Thoracic aorta (tissue), 2 donors: ENCODE data around the gene ZNF423. TPM values are rescaled to one million over a fixed set of nuclear protein-coding genes. Genes with fewer than 3 reads are reported as not detected.

Experiments used
- ATAC-seq: fragments of 150-250 bp; one replicate; pipeline ENCODE4 v1.8.0; 2017; ENCODE audit warnings: low read depth; ENCODE audit not compliant: insufficient number of reproducible peaks, low FRiP score
- DNase-seq: peaks from one replicate; pipeline ENCODE4 v3.0.0-alpha.2; 2020; ENCODE audit warnings: low spot score
- H3K27ac ChIP-seq, 2 donors: fragments of 200-600 bp; sonication (generic); 1 replicate in 1 of 2; 2 replicates in 1 of 2; pipeline ENCODE4 v1.5.1; 2016; ENCODE audit warnings: mild to moderate bottlenecking in 2 of 2, moderate library complexity in 2 of 2
- H3K27me3 ChIP-seq: fragments of 200-600 bp; sonication (generic); replicated peaks from 2 replicates; pipeline ENCODE4 v1.6.0; 2016; ENCODE audit warnings: mild to moderate bottlenecking; ENCODE audit not compliant: insufficient read depth
- H3K36me3 ChIP-seq: fragments of 200-600 bp; sonication (generic); one replicate; pipeline ENCODE4 v1.5.1; 2016
- H3K4me1 ChIP-seq, 2 donors: fragments of 200-600 bp; sonication (generic); 1 replicate in 1 of 2; 2 replicates in 1 of 2; pipeline versions ENCODE4 v1.5.1 to v1.6.0; 2016; ENCODE audit warnings: low read depth in 2 of 2, mild to moderate bottlenecking in 1 of 2; ENCODE audit not compliant: control insufficient read depth in 1 of 2
- H3K4me3 ChIP-seq: fragments of 200-600 bp; sonication (generic); 2 replicates; pipeline ENCODE4 v1.5.1; 2016; ENCODE audit warnings: mild to moderate bottlenecking
- H3K9me3 ChIP-seq: fragments of 200-600 bp; sonication (generic); 2 replicates; pipeline ENCODE4 v1.5.1; 2016
- total RNA-seq, 2 donors: library from RNA; depleted of rRNA; stranded (reverse); fragments of >200 nt; gene quantifications; one replicate each; pipeline versions ENCODE4 v1.1.0 to v1.2.3, GENCODE V29; 2016
- TF ChIP-seq, protein P1 (sequence below): fragments of 200-600 bp; sonication (generic); IDR thresholded peaks from one replicate; pipeline ENCODE4 v1.5.1; 2019; ENCODE audit warnings: antibody characterized with exemption

The ZNF423 gene
- total RNA-seq, 2 donors from 2014 or later = 16.2 to 22.9 TPM

DNA sequence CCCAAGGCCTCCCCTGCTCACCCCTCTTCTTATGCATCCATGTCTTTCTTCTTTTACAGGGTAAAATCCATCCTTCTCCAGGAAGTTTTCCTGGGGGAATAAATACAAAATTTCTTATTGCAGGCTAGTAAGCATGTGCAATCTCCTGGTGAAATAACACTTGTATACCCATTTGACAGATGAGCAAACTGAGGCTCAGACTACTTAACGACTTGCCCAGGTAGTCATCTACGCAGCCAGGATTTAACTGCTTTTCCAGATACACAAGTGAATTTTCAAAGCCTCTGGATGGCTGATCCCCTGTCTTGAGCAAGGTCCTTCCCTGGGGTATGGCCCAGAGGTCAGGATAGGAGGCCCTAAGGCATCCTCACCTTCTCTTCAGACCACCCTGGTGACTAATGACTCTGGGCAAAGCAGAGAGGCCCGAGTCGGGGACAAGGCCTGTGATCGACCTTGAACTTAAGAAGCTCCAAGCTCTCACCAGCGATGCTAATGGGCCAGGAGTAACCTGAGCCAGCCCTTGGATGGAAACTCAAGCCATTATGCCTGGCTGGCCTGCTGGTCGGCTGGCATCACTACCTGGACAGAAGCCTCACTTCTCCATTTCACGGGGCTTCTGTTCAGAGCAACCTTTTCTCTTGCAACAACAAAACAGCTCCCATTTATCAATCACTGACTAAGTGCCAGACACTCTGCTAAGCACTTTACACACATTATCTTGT, 33.1 kb downstream of the ZNF423 start:
- TF ChIP-seq, protein P1, sequence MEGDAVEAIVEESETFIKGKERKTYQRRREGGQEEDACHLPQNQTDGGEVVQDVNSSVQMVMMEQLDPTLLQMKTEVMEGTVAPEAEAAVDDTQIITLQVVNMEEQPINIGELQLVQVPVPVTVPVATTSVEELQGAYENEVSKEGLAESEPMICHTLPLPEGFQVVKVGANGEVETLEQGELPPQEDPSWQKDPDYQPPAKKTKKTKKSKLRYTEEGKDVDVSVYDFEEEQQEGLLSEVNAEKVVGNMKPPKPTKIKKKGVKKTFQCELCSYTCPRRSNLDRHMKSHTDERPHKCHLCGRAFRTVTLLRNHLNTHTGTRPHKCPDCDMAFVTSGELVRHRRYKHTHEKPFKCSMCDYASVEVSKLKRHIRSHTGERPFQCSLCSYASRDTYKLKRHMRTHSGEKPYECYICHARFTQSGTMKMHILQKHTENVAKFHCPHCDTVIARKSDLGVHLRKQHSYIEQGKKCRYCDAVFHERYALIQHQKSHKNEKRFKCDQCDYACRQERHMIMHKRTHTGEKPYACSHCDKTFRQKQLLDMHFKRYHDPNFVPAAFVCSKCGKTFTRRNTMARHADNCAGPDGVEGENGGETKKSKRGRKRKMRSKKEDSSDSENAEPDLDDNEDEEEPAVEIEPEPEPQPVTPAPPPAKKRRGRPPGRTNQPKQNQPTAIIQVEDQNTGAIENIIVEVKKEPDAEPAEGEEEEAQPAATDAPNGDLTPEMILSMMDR = no peak
- H3K4me1 ChIP-seq = peaks cover 7 to 12% of the 10 kb centered on the region in 2 donors
- ATAC-seq = no peak
- no peak for DNase-seq
- H3K4me3 ChIP-seq = no peak overlapping the region
- no peak overlapping the region for H3K27ac ChIP-seq
- no peaks in the 10 kb centered on the region for H3K9me3 ChIP-seq
- no peaks in the 10 kb centered on the region for H3K36me3 ChIP-seq
- no peaks in the 10 kb centered on the region for H3K27me3 ChIP-seq

DNA sequence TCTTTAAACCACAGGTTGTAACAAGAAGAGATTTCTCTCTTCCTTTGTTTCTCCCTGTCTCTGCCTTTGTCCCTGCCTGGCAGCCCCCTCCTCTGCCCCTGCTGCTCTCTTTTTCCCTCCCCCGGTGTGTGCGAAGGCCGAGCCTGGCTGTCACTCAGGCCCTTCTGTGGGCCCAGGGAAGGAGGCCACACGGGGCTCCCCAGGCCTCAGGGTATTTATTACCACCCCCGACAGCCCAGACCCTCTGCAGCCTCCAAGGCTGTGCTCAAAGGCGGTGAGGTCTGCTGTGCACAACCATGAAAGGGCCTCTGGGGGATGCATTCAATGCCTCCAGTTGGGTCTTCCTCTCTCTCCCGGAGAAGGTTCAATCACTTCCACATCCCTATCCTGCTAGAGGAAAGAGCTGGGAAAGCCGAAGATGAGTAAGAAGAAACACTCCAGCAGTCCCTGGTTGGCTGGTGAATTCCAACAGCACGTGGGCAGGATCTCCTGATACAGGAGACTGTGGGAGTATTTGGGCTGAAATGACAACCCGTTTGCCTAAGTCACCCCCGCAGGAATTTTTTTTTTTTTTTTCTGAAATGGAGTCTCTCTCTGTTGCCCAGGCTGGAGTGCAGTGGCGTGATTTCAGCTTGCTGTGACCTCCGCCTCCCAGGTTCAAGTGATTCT, 34.2 kb downstream of the ZNF423 start:
- H3K27me3 ChIP-seq = no peaks in the 10 kb centered on the region
- peaks cover 0 to 1% of the 10 kb centered on the region in 2 donors for H3K4me1 ChIP-seq
- H3K4me3 ChIP-seq = no peak overlapping the region
- H3K27ac ChIP-seq = no peak overlapping the region
- no peaks in the 10 kb centered on the region for H3K9me3 ChIP-seq
- DNase-seq = no peak
- no peaks in the 10 kb centered on the region for H3K36me3 ChIP-seq
- TF ChIP-seq, protein P1 = no peak
- ATAC-seq = no peak

DNA sequence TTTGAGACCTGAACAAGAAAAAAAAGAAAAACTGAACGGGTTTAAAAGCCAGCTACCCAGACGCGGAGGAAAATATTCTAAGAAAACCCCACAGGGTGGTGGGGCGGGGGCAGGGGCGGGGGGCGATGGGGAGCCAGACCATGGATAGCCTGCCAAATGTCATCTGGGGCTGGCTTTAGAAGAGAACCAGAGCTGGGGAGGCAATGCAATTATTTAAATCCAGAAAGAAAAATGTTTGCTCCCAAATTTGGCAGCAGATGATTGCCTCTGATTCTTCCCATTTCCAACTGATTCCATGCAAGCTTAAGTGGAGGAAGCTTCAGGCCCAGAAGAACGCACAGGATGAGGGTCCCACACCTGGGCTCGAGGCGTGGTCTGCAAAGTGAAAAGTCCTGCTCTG, 34.8 kb downstream of the ZNF423 start:
- Histone ChIP-seq H3K27ac (no peak overlapping the region), H3K27me3 (no peaks in the 10 kb centered on the region), H3K4me3 (no peak overlapping the region), H3K4me1 (no peaks in the 10 kb centered on the region), H3K36me3 (no peaks in the 10 kb centered on the region), H3K9me3 (no peaks in the 10 kb centered on the region)
- DNase-seq = no peak
- ATAC-seq = no peak
- TF ChIP-seq, protein P1 = no peak

DNA sequence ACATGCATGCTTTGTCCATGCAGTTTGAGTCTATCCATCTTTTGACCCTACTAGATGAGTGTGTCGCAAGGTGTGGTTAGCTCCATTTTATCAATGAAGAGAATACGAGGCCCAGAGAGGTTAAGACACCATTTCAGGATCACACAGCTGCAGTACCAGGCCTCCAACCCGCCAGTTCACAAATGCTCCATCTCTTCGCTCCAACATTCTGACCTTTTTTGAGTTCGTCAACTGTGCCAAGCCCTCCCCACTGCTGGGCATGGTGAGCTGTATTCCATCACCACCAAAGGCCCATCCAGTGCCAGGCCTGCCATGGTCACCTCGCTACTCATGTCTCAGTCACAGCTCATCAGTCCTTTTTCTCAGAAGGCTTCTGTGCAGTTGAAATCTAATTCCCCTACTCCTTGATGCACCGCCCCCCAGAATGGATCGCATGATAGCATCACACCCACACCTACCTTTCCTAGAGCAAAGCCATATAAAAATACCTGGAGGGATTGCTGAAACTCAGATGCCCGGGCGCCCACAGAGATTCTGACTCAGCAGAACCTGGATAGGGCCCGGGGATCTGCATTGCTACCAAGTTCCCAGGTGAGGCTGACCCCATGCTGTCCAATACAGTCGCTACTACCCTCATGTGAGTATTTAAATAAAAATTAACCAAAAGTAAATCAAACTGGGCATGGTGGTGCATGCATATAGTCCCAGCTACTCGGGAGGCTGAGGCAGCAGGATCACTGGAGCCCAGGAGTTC, 38.0 kb downstream of the ZNF423 start:
- Histone ChIP-seq H3K9me3 (no peaks in the 10 kb centered on the region), H3K27ac (no peak overlapping the region), H3K36me3 (no peaks in the 10 kb centered on the region), H3K4me3 (no peak overlapping the region), H3K27me3 (no peaks in the 10 kb centered on the region), H3K4me1 (no peaks in the 10 kb centered on the region)
- DNase-seq (no peak), ATAC-seq (no peak)
- TF ChIP-seq, protein P1 = no peak

DNA sequence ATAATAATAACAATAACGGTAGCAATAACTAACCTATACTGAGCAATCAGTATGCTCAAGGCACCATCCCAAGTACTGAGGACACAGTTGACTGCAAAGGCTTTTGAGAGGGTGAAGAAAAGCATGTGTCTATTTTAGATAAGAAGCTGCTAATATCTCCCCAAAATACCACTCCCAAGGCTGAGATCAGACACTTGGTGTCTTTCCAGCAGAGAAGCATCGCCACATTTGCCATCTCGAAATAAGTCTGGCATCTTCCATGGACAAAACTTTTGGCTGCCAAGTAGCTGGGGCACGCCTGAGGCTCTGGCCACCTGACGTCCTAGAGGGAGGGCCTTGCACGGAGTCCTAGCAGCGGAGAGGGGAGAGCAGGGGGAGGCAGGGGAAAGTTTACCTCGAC, 39.0 kb downstream of the ZNF423 start:
- H3K9me3 ChIP-seq = no peaks in the 10 kb centered on the region
- no peak for ATAC-seq
- TF ChIP-seq, protein P1 = no peak
- no peaks in the 10 kb centered on the region for H3K36me3 ChIP-seq
- DNase-seq = no peak
- H3K27ac ChIP-seq = no peak overlapping the region
- H3K27me3 ChIP-seq = no peaks in the 10 kb centered on the region
- H3K4me1 ChIP-seq = peaks cover 0 to 3% of the 10 kb centered on the region in 2 donors
- no peak overlapping the region for H3K4me3 ChIP-seq
